ENCODE data around the gene STAG2.
A peak's percentile ranks its signal among the peaks of the same experiment; 100 is the strongest.
"Not testable (repeated sequence)": the region's sequence is repeated elsewhere in the genome, so short reads cannot be mapped to it uniquely, and the experiment has no call there.

Gene STAG2

DNA sequence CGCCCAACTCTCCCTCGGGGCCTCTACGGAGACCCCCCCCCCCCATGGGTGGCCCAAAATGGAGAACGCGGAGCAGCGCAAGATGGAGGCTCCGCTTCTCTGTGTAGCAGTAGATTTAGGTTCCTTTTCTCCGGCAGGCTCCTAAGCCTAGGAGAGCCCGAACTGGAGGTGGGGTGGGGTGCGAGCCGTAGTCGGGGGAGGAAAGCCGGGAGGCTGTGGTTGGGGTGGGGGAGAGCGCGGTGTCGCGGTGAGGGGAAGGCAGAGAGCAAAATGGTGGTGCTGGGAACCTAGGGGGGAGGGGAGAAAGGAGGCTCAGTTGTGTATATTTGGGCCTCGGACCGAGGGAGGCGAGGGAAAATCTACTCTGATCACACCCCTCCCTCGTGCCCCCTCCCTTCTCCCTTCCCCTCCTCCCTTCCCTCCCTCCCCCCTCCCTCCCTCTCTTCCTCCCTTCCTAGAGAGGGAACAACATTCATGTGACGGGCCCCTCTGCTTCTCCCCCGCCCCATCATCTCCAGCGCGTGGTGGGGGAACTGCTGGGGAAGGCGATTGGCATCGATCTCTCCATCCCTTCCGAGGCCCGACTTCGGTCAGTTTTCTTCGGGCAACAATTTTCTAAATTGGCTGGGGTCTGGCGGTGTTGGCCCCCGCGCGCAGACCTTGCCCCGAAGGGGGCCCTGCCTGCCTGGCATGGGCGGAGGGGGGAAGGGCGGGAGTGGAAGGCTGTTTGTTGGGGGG is at the start of gene STAG2:
Gene STAG2, plus strand, starts transcription at position 439 of the 738 bp plus-strand sequence. CDS start 60,922 bp downstream, outside the sequence.
- DNase-seq: peak; percentile 83

GRCh38 chrX:123917069-123917468 is 44.4 kb upstream of the STAG2 start:
- DNase-seq: no peak

- no peak for DNase-seq
Observed at GRCh38 chrX:123918106-123918721, 43.3 kb upstream of the STAG2 start.

- no peak for DNase-seq
Observed at GRCh38 chrX:123920105-123920785, 41.3 kb upstream of the STAG2 start.

DNA sequence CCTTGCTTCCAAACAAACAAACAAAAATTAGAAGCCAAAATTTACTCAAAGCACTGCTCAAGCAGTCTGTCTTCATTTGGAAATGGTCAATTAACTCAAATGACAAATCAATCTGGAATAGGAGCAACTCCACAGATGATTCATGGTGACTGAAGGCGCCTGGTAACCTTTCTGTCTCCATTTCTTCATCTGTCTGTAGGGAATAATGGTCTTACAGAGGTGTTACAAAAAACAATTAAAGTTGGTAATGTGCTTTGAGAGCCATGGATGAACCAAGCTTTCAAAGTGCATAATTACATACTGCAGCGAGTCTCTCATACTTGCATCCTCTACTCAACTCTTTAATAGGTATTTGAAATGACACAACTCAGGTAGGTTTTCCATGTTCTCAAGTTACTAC is 38.3 kb upstream of the STAG2 start:
- DNase-seq: no peak

- DNase-seq: no peak
Observed at GRCh38 chrX:123924186-123924585, 37.3 kb upstream of the STAG2 start.

- no peak for DNase-seq
Observed at GRCh38 chrX:123927845-123928244, 33.7 kb upstream of the STAG2 start.

DNA sequence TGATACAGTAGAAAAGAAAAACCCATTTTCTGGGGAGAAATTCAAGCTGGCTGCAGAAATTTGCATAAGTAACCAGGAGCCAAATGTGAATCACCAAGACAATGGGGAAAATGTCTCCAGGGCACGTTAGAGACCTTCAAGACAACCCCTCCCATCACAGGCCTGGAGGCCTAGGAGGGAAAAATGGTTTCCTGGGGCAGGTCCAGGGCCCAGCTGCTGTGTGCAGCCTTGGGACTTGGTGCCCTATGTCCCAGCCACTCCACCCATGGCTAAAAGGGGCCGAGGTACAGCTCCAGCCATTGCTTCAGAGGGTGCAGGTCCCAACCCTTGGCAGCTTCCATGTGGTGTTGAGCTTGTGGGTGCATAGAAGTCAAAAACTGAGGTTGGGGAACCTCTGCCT is 29.5 kb upstream of the STAG2 start:
- not testable (repeated sequence) for DNase-seq

GRCh38 chrX:123943074-123943473 is 18.4 kb upstream of the STAG2 start:
- no peak for DNase-seq

DNA sequence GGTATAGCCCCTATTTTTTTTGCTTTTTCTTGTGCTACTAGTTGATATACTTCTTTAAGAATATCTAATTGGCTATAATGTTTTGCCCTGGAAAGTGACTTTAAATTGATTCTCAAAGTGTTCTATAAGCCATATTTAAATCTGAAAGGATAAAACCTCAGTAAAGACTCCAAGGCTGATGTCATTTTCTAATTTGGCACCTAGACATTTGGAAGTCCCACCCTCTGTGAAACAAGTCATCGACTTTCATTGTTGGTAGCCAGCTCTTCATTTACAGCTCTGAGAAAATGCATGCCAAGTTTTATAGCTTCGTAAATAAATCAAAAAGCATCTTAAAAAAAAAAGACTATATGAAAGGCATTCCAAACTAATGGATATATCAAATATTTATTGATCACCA is 18.0 kb upstream of the STAG2 start:
- no peak for DNase-seq

DNA sequence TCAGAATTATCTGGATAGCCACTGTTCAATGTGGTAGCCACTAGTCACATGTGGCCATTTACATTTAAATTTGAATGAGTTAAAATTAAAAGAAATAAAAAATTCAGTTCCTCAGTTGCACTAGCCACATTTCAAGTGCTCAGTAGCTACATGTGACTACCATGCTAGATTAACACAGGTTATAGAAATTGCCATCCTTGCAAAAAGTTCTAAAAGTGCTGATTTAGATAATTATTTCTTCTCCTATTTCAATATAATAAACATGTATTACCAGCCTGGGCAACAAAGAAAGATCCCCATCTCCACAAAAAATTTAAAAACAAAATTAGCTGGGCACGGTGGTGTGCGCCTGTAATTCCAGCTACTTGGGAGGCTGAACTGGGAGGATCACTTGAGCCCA is 11.7 kb upstream of the STAG2 start:
- no peak for DNase-seq

GRCh38 chrX:123959281-123960063 is 2.0 kb upstream of the STAG2 start:
- DNase-seq: no peak

GRCh38 chrX:123960956-123961267 is 594 bp upstream of the STAG2 start:
- DNase-seq: no peak

GRCh38 chrX:123962006-123962467 is 531 bp downstream of the STAG2 start:
- DNase-seq: peak; percentile 36

- DNase-seq: peak; percentile 84
Observed at GRCh38 chrX:123962794-123963373, 1.4 kb downstream of the STAG2 start.

DNA sequence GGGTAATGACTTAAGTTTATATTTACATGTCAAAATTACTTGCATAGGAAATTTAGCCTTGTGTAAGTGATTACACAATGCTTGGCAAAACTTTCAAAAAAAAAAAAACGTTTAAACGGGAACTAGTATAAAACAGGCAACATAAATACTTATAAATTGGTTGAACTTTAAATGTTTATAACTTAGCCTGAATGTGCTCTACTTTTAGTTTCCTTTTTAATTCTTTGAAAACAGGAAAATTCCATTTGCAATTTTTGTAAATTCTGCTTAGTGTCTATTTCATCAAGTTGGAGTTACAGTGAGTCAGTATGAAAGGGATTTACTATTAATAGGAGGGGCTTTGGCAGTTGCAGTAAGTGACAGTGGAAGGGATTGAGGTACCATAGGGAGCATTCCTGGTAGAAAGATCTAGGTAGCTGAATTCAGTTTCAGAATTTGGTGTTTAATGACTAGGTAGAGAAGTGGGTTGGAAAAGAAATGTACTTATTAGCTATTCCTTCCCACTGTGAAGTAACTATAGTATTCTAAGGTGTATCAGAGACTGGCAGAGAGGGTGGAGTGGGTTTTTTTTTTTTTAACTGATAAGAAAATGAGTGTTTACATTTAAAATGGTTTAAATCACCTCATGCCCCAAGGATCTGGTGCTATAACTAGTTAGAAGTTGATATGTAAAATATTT is 2.8 kb downstream of the STAG2 start:
- DNase-seq: no peak

DNA sequence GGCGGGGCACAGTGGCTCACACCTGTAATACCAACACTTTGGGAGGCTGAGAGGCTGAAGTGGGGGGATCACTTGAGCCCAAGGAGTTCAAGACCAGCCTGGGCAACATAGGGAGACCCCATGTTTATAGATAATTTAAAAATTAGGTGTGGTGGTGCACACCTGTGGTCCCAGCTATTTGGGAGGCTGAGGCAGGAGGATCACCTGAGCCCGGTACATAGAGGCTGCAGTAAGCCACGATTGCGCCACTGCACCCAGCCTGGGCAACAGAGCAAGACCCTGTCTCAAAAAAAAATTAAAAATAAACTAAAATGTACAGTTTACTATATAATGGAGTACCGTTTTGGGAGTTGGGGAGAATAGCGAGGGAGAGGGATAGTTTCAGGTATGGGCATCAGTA is 4.2 kb downstream of the STAG2 start:
- DNase-seq: no peak

DNA sequence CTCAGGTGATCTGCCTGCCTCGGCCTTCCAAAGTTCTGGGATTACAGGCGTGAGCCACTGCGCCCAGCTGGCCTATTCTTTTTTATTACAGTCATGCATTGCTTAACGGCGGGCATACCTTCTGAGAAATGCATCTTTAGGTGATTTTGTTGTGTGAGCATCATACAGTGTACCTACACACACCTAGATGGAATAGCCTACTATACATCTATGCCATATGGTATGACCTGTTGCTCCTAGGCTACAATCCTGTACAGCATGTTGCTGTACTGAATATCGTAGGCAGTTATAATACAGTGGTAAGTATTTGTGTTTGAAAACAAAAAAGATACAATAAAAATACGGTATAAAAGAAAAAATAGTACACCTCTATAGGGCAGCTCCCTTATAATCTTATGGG is 6.0 kb downstream of the STAG2 start:
- no peak for DNase-seq

GRCh38 chrX:123968383-123969050 is 7.0 kb downstream of the STAG2 start:
- DNase-seq: no peak

GRCh38 chrX:123971982-123972381 is 10.5 kb downstream of the STAG2 start:
- no peak for DNase-seq

DNA sequence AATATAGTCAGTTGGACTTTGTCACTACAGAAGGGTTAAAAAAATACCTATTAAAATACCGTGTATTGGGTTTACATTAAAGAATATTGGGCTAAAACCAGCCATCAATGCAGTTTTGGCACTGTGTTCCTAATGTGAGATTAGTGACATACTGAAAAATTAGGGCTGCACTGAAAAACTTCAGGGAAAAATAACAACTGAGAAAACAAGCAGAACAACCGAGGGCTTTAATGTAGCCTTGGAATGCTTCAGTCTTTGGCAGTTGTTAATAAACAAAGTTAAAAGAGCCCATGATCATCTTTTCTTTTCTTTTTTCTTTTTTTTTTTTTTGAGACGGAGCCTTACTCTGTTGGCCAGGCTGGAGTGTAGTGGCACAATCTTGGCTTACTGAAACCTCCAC is 12.4 kb downstream of the STAG2 start:
- no peak for DNase-seq

GRCh38 chrX:123975180-123975579 is 13.7 kb downstream of the STAG2 start:
- no peak for DNase-seq
